EL (cell line): ENCODE results near the gene MED15.
"Not testable (repeated sequence)": the region's sequence is repeated elsewhere in the genome, so short reads cannot be mapped to it uniquely, and the experiment has no call there.

ENCODE experiments used
- DNase-seq: peaks from one replicate; pipeline ENCODE4 v3.0.0-alpha.2; 2016

MED15 gene

DNA sequence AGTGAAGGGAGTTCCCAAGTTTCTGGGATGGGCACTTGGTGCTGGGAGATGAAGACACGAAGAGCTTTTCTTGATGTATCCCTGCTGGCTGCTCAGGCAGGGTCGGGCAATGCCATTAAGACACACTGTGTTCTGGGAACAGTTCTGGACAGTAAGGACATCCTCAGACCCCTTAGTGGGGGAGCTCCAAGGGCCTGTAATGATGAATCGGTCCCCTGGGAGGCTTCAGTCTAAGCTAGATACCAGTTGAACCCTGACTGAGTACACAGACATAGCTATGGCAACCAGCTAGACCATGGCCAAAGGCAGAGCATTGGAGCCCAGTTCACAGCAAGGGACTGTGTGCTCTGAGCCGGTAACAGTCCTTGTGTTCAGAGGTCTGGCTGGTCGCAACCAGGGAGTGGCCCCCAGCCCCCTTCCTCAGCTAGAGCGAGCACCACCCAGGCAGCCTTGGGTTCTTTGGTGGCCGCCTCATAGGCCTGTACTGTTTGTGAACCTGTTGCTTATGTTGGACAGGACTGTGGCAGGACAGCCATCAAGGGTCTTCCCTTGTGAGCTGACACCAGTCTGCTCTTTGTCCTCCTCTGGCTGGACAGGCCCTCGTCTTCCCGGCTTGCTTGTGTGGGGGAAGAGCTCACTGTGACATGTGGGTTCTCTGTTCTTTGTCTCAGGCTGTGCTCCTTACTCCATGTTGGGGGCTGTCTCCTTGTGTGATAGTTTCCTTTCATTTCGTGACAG is 25.0 kb downstream of the MED15 start:
- no peak for DNase-seq

DNA sequence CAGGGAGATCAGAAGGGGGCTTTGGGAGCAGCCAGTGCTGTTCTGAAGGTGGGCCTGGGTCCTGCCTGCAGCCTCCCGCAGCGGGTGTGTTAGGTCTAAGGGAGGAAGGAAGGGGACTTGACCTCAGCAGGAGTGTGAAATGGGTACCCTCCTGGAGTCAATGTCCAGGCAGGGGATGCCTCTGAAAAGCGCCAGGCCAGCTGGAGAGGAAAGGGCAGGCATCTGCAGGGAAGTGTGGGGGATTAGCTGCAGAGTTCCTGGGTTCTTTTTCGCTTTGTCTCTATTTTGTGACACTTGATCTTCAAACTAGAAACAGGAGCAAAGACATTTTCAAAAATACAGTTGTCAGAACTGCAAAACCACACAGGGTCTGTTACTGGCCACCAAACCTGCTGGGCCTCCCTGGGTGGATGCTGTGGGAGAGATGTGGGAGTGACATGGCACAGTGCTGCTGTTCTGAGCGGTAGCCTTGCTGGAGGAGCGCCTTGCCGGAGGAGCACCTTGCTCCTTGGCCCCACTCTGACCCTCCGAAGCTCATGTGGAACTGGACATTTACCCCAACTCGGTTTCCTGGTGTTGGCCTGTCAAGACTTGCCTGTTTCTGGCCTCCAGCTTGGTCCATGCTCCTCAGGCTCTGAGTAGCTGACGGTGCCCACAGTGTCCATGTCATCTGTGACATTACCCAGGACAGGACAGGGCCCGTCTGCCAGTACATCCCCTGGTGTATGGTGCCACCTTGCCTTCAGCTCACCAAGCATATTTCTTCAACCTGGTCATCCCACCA is 25.9 kb downstream of the MED15 start:
- DNase-seq: no peak

DNA sequence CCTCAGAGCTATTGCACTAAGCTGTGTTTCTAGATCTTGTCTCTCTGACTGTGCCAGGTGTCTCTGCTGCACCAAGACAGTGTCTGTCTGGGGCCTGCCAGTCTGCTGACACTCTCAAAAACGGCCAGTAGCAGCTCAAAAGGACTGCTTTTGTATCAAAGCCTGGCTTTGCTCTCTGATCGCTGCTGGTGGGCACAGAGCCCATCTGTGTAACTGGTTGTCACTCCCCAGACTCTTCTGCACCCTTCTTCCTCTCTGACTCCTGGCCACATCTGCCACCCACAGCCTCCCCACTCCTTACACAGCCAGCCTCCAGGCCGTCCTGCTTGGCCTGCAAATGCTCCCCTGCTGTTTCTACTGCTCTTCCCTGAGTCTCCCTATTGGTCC is 26.5 kb downstream of the MED15 start:
- DNase-seq: no peak

DNA sequence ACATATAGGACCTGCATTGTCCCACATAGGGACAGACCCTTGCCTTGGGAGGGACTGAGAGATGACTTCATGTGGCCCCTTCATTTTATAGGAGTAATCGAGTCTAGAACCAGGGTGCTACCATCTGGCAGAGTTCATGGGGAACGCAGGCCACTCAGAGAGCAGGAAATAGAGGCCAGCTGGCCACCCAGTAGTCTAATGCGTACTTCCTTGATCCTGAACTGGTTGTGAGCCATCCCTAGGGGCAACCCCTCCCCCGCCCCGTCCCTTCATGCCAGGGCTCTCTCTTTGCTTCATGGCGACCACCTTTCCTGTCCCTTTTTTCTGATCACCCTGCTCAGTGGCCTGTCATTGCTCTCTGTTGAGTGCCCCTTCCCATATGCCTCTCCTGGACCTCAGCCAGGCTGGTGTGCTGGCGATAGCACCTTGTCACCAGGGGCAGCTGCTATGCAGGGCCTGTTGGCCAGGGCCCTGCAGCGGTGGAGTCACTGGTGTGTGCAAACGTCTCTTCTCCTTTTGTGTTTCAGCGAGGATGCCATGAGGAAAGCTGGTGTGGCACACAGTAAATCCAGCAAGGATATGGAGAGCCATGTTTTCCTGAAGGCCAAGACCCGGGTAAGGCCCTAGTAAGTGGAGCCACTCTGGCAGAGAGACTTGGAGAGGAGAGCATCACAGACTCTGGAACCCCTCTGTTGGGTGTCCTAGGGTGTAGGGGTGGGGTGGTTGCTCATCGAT is 29.3 kb downstream of the MED15 start:
- DNase-seq: no peak

DNA sequence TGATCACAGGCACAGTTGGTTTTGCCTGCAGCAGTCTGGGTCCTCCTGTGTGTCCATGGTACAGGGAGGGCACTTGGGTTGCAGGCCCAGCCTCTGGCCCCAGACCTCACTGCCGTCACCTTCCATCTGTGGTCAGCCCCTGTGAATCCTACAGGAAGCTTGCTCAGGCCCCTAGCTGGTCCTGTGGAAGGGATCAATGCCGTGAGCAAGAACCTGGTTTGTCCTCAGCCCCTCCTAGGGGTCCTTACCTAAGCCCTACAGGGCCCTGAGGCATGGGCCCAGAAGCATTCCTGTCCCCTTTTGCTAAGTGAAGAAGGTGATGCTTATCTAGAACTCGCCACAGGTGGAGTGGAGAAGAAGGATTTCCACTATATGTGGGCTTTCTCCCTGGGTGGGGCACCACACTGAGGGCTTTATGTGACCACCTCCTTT is 29.9 kb downstream of the MED15 start:
- DNase-seq: no peak

DNA sequence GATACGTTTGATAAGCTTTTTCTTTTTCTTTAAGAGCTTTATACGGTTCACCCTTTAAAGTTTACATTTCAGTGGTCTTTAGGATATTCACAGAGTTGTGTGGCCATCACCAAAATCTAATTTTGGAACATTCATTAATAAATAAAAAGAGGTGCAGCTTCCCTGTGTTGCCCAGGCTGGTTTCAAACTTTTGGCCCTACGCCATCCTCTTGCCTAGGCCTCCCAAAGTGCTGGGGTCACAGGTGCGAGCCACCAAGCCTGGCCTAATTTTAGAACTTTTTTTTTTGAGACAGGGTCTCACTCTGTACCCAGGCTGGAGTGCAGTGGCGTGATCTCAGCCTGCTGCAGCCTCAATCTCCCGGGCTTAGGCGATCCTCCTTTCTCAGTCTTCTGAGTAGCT is 30.6 kb downstream of the MED15 start:
- no peak for DNase-seq

DNA sequence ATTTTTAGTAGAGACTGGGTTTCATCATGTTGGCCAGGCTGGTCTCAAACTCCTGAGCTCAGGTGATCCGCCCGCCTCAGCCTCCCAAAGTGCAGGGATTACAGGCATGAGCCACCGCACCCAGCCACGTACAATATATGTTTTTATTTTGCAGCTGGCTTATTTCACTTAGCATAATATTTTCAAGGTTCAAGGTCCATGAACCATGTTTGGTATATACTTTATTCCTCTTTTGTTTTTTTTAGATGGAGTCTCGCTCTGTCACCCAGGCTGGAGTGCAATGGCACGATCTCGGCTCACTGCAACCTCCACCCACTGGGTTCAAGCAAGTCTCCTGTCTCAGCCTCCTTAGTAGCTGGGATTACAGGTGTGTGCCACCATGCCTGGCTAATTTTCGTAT is 31.5 kb downstream of the MED15 start:
- DNase-seq: not testable (repeated sequence)

DNA sequence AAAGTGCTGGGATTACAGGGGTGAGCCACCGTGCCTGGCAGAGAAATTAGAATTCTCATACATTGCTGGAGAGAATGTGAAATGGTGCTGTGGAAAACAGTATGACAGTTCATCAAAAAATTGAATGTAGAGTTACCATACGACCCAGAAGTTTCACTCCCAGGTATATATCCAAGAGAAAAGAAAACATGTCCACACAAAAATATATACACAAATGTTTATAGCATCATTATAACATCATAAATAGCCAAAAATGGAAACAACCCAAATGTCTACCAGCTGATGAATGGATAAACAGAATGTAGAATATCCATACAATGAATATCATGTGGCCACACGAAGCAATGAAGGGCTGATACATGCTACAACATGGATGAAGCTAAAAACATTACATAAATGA is 34.6 kb downstream of the MED15 start:
- no peak for DNase-seq

DNA sequence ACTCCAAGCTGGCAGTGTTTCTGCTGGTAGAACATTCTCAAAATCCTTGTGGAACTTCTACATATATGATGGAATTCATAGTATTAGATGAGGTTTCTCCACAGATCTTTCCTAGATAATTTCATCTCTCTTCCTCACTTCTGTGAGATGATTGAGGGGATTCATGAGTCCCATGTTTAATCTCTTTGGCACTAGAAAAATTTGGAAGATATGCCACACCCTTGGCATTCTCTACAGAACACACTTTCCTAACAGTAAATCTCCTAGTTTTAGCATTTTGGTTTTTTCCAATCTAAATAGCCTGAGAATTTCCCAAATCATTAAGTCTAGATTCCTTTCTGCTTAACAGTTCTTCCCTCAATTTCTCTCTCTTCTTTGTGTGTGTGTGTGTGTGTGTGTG is 35.3 kb downstream of the MED15 start:
- peak; percentile 25 for DNase-seq

DNA sequence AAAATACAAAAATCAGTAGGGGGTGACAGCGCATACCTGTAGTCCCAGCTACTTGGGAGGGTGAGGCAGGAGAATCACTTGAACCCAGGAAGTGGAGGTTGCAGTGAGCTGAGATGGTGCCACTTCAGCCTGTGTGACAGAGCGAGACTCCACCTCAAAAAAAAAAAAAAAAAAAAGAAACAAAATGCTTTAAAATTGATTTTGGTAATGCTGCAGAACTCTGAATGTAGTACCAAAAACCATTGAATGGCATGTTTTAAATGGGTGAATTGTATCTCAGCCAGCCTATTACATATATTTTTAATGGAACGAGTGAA is 37.9 kb downstream of the MED15 start:
- DNase-seq: not testable (repeated sequence)

DNA sequence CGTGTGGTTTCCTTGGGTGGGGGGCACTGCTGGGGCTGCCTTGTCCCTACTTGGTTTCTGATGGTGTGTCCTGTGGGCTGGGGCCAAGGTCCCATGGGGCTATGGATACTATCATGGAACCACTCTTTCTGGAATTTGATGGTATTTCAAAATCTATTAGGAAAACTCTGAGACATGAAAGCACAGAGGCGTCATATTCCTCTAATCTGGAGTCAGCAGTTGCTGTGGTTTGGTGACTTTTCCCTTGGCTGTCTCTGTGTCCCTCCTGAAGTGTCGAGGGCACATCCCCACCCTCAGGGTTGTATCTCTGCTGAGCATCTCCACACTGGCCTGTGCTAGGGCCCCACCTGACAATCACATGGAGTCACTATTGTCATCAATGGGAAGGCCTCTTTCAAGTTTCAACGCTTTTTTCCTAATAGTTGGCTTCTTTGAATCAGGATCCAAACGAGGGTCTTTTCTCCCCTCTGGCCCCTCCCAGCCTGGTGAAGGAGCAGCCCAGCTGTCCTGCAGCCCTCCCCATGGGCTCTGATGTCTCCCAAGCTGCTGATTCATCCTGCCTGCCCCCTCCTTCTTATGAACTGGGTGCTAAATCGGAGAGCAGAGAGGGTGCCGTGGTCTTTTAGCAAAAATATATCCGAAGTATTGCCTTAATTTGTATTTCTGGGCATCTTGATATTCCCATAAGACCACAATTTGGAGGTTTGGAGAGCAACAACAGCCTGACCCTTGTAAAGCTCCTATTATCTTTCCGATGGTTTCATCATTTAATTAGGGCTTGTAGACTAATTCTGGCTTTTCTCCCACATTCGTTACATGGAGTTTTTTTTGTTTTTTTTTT is 38.5 kb downstream of the MED15 start:
- no peak for DNase-seq

DNA sequence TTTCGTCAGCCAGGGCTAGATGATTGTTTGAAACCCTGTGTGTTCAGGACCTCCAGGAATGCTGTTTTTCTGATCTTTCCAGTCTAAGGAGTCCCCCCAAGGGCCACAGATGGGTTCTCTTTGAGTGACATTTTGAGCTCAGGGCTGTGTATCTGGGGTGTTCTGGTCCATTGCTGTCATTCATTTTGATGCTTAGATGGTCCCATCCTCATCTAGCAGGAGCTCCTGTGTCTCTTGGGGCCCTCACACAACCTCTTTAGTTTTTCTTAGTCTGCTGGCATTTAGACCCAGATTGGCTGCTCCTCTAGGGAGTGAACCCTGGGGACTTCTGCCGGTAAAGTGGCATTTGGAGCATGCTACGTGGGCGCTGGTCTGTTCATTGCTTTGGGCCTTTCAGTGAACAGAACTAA is 39.1 kb downstream of the MED15 start:
- no peak for DNase-seq

DNA sequence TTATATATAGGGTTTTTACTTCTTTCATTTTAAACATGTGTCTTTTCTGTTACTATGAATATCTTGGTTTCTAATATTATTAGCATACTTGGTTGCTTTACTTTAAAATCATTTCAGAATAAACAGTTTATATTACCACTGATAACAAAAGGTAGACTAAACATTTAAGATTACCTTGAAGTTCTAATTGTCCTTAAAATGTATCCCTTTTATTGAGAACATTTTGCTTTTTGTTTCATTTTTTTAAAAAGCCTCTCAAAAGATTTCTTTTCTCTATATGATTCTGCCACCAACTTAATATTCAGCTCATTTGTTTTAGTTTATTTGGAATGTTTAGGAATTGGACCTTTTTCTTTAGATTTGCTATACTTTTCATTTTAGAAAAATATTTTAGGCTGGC is 39.6 kb downstream of the MED15 start:
- no peak for DNase-seq

DNA sequence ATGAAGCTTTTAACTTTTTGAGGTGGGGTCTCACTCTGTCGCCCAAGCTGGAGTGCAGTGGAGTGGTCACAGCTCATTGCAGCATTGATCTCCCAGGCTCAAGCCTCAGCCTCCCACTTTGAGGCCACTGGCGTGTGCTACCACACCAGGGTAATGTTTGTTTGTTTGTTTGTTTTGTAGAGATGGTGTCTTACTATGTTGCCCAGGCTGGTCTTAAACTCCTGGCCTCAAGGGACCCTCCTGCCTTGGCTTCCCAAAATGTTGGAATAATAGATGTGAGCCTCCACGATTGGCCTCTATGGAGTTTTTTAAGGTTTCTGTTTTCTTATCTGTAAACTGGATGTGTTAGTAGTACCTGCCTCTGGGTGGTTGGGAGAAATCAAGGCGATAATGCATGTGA is 41.4 kb downstream of the MED15 start:
- no peak for DNase-seq

DNA sequence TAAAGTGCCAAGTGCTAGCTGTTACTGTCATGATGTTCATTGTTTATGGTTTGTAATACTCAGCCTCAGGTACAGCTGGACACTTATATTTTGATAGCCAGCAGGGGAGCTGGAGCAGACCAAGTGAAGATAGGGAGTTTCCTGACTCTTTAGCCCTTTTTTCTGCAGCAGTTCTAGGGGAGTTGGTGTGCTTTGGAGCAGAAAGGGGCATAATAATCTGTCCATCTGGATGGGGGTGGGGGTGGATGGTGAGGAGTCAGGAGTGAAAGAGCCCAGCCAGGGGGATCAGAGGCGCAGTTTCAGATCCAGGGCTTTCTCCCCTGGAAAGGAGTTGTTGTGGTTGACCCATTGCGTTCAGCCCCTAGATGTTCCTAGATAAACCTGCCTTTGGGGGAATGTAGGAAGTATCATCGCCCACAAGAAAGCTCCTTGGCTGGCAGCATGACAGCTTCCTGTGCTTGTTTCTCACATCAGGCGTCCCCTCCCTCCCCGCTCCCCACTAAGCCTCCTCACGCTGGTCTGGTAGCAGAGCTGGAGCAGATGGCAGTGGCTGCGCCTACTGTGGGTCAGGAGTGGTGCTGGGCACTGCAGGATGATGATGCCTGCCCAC is 41.9 kb downstream of the MED15 start:
- DNase-seq: peak; percentile 27

DNA sequence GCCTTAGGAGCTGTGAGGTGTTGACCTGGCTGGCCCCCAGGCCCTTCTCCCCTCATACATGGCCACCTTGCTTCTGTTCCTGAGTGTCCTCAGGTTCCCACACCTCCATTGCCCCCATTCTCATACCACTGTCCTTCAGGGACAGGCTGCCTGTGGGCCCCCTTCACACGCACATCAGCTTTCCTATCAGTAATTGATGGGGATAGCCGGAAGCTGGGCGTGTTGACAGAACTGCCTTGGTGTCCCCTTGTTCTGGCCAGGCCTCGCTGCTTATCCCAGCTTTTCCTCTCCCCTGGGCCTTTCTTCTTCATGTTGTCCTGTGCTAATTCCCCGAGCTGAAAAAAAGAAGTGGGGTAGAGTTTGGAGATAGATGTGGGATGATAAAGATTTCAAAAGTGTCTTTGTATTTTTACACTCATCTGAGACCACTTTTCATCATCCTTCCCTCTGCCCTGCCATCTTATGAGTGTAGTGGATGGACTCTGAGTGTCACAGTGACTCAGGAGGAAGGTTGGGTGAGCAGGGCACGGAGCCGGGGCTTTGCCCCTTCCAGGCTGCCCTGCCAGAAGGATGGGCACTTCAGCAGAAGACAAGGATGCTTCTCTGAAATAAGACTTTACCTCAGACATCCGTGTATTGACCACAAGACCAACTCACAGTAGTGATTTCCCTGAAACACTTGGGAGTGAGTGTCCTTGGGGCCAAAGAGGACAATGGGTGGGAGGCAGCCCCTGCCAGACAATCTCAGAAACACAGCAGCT is 42.8 kb downstream of the MED15 start:
- no peak for DNase-seq

DNA sequence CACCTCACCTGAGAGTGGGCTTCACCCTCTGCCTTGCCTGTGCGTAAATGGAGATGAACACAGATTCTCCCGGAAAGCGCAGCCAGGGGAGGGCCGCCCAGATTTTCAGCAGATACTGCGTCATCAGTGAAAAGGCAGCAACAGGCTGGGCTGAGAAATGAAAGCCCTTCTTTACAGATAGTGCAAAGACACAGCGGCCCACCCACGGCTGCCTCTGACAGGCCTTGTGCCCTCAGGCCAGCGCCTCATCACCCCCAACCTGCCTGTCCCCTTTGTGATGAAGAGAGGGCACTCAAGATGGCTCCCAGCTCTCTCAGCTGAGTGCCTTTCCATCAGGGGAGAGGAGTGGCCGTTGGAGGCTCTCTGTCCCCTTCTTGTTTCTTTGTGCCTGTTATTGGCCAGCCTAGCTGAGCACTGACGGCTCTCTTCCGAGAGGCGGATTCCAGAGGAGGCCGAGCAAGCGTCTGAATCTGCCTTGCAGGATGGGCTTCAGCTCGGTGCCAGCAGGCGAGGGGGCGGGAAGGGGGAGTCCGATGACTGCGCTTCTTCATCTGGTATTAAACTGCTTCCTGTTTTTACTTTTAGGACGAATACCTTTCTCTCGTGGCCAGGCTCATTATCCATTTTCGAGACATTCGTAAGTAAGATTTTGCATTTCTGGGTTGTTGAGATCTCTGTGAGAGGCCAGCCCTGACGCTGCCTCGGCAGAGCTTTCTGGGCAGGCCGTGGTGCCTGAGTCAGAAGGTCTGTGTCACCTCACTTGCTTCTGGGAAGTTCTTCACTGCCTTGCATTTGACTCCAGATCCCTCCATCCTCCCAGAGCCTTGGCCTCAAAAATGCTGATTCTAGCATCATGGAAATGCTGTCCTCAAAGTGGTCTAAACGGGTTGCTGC is 43.7 kb downstream of the MED15 start:
- DNase-seq: peak; percentile 76

DNA sequence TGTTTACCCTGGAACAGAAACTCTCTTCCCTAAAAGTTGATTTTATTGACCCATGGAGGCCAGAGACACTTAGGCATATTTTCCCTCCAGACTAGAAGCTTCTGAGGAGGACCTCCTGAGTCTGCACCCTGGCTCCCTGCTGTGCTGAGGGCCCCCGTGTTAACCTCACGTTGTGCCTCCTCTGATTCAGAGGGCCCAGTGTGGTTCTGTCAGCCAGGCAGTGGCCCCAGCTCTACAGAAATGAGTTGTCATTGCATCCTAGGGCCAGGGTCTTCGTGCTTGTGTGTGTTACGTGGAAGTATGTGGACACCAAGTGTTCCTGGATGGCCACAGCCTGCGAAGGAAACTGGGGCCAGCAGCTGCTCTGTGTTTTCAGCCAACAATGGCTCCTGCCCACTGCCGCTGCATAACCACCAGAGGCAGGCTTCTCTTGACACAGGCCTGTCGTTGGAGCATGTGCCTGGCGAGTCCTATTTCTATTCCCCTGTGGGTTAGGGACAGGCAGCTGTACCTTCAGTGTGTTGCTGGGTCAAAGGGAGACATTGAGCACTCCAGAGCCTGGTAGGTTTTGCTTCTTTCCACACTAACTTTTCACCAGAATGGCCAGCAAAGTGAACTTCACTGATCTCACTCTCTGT is 44.5 kb downstream of the MED15 start:
- no peak for DNase-seq

DNA sequence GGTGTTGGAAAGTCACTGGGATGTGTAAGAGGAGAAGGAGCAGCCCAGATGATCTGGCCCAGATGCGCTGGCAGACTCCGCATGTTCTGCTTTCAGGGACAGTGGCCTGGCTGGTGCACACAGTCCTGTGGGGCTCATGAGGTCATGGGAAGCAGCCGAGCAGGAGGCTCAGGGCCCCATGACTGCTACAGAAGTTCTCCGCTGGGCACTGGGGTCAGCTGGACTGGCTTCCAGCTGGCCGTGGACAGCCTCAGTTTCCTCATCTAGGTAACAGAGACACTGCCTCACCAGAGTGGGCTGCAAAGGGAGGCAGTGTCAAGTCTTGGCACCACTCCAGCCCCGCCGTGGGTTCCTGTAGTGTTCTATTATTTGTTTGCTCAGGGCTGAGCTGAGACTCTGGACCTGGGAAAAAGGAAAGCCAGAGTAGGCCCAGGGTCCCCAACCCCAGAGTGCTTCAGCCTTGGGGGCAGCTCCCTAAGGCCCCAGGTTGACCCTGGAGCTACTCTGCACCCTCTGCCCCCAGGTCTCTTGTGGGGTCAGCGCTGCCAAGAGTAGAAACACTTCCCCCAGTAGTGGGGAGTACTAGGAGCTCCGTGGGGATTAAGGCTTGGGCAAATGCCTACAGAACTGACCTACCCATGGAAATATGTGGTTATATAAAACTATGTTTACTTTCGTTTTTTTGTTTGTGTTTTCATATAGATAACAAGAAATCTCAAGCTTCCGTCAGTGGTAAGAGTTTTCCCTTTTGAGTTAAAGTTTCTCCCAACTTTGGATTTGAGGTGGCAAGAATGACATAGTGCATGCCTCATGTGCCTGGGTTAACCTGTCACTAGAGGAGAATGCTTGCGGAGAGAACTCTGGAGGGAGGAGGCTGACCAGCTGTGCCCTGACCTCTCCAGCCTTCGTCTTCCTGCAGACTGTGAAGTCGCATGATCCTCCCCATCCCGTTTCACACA is 45.3 kb downstream of the MED15 start:
- peak; percentile 42 for DNase-seq
